Measurements from ENCODE around the gene SNX1. TPM values are rescaled to one million over a fixed set of nuclear protein-coding genes. Genes with fewer than 3 reads are reported as not detected.
"Not testable (repeated sequence)": the region's sequence is repeated elsewhere in the genome, so short reads cannot be mapped to it uniquely, and the experiment has no call there.

SNX1 gene
- total RNA-seq, 1 donor from 2014 or later = 15.3 TPM

GRCh38 chr15:64068133-64068532 lies 27.6 kb upstream of the SNX1 start:
- H3K4me3 ChIP-seq (ENCODE audit: low read depth, low read length) = no peak overlapping the region
- DNase-seq (ENCODE audit: low read depth) = no peak
- TF ChIP-seq CTCF (conservative IDR thresholded peaks at IDR 0.05; ENCODE audit: low read depth, low read length) = no peak

GRCh38 chr15:64070106-64070505 lies 25.7 kb upstream of the SNX1 start:
- TF ChIP-seq CTCF (conservative IDR thresholded peaks at IDR 0.05; ENCODE audit: low read depth, low read length) = no peak
- no peak for DNase-seq (ENCODE audit: low read depth)
- H3K4me3 ChIP-seq (ENCODE audit: low read depth, low read length) = no peak overlapping the region

GRCh38 chr15:64070965-64071851 lies 24.6 kb upstream of the SNX1 start:
- H3K4me3 ChIP-seq (ENCODE audit: low read depth, low read length) = no peak overlapping the region
- no peak for TF ChIP-seq CTCF (conservative IDR thresholded peaks at IDR 0.05; ENCODE audit: low read depth, low read length)
- DNase-seq (ENCODE audit: low read depth) = peak; percentile 89

GRCh38 chr15:64071931-64072765 lies 23.6 kb upstream of the SNX1 start:
- H3K4me3 ChIP-seq (ENCODE audit: low read depth, low read length) = no peak overlapping the region
- no peak for DNase-seq (ENCODE audit: low read depth)
- no peak for TF ChIP-seq CTCF (conservative IDR thresholded peaks at IDR 0.05; ENCODE audit: low read depth, low read length)

- no peak overlapping the region for H3K4me3 ChIP-seq (ENCODE audit: low read depth, low read length)
- no peak for TF ChIP-seq CTCF (conservative IDR thresholded peaks at IDR 0.05; ENCODE audit: low read depth, low read length)
- DNase-seq (ENCODE audit: low read depth) = no peak
These were observed 23.0 kb upstream of the SNX1 start for GRCh38 chr15:64072812-64073211.

GRCh38 chr15:64073496-64073895 lies 22.3 kb upstream of the SNX1 start:
- H3K4me3 ChIP-seq (ENCODE audit: low read depth, low read length); DNase-seq (ENCODE audit: low read depth): not testable (repeated sequence)

GRCh38 chr15:64082757-64083156 lies 13.0 kb upstream of the SNX1 start:
- DNase-seq (ENCODE audit: low read depth) = no peak
- no peak for TF ChIP-seq CTCF (conservative IDR thresholded peaks at IDR 0.05; ENCODE audit: low read depth, low read length)
- H3K4me3 ChIP-seq (ENCODE audit: low read depth, low read length) = no peak overlapping the region

Measured in epithelial cell of proximal tubule (primary cell).